SK-N-SH (cell line): ENCODE data around the gene VDR. TPM values are rescaled to one million over a fixed set of nuclear protein-coding genes. Genes with fewer than 3 reads are reported as not detected.

Experiments used
- CTCF ChIA-PET: fragments of 300-600, 350-600 bp; formaldehyde crosslinking; extraction: SDS; loops from one replicate; lab custom pipeline; 2021; lab: Yijun Ruan, JAX
- POLR2A ChIA-PET: fragments of 350-600 bp; sonication (Branson Sonifier 250); formaldehyde crosslinking; extraction: SDS; loops from one replicate; lab custom pipeline; 2020; ENCODE audit warnings: antibody characterized with exemption, inconsistent platforms; lab: Yijun Ruan, JAX
- DNase-seq: peaks from one replicate; pipeline ENCODE4 v3.0.0; 2012
- H2AFZ ChIP-seq: fragments of 200-600 bp; sonication (generic); 2 replicates; pipeline ENCODE4 v1.8.1; 2016; ENCODE audit warnings: antibody characterized with exemption, mild to moderate bottlenecking, low read depth
- H3F3A ChIP-seq: fragments of 200-600 bp; sonication (generic); replicated peaks from 2 replicates; pipeline ENCODE3; 2016; ENCODE audit warnings: antibody characterized with exemption, mild to moderate bottlenecking; ENCODE audit not compliant: insufficient read depth
- H3K27ac ChIP-seq, 2 experiments: fragments of 200-500 bp in 1 of 2; fragments of 200-600 bp in 1 of 2; sonication (Bioruptor generic) in 1 of 2; sonication (generic), shearing (Covaris generic) in 1 of 2; 2 replicates each; pipeline versions ENCODE4 v1.5.1 to v1.6.1; 2014 to 2016; ENCODE audit warnings: low read depth in 2 of 2, inconsistent platforms in 1 of 2, low read length in 1 of 2, mild to moderate bottlenecking in 1 of 2, mixed read lengths in 1 of 2
- H3K27me3 ChIP-seq: fragments of 200-600 bp; sonication (generic), shearing (Covaris generic); 2 replicates; pipeline ENCODE4 v1.6.1; 2016; ENCODE audit warnings: mixed run types; ENCODE audit not compliant: insufficient read depth
- H3K36me3 ChIP-seq, 2 experiments: fragments of 200-500 bp in 1 of 2; fragments of 200-600 bp in 1 of 2; sonication (Bioruptor generic) in 1 of 2; sonication (generic) in 1 of 2; replicated peaks in 1 of 2; 2 replicates each; pipeline versions ENCODE3 to v1.5.1; 2014 to 2016; ENCODE audit warnings: low read length in 1 of 2, mild to moderate bottlenecking in 1 of 2; ENCODE audit not compliant: insufficient read depth in 2 of 2, control insufficient read depth in 1 of 2
- H3K4me1 ChIP-seq, 2 experiments: fragments of 200-500 bp in 1 of 2; fragments of 200-600 bp in 1 of 2; sonication (Bioruptor generic) in 1 of 2; sonication (generic), shearing (Covaris generic) in 1 of 2; 2 replicates each; pipeline versions ENCODE4 v1.5.1 to v1.6.1; 2014 to 2016; ENCODE audit warnings: low read depth in 1 of 2, low read length in 1 of 2, mixed run types in 1 of 2; ENCODE audit not compliant: insufficient read depth in 2 of 2, control insufficient read depth in 1 of 2
- H3K4me2 ChIP-seq: fragments of 200-600 bp; sonication (generic), shearing (Covaris generic); 2 replicates; pipeline ENCODE4 v1.6.1; 2017; ENCODE audit warnings: mixed run types
- H3K4me3 ChIP-seq, 2 experiments: fragments of 200-500 bp in 1 of 2; fragments of 200-600 bp in 1 of 2; sonication (Bioruptor generic) in 1 of 2; sonication (generic), shearing (Covaris generic) in 1 of 2; 2 replicates each; pipeline versions ENCODE4 v1.5.1 to v1.8.1; 2014 to 2016; ENCODE audit warnings: low read depth in 2 of 2, inconsistent platforms in 1 of 2, low read length in 1 of 2, mild to moderate bottlenecking in 1 of 2, mixed read lengths in 1 of 2, moderate library complexity in 1 of 2
- H3K79me2 ChIP-seq: fragments of 200-600 bp; sonication (generic); 2 replicates; pipeline ENCODE4 v1.8.1; 2017; ENCODE audit warnings: mild to moderate bottlenecking; ENCODE audit not compliant: insufficient read depth
- H3K9ac ChIP-seq: fragments of 200-600 bp; sonication (generic); 2 replicates; pipeline ENCODE4 v1.6.1; 2017; ENCODE audit warnings: mixed run types
- H3K9me2 ChIP-seq: fragments of 200-600 bp; sonication (generic); 2 replicates; pipeline ENCODE4 v1.6.1; 2017; ENCODE audit warnings: mixed run types
- H3K9me3 ChIP-seq: fragments of 200-600 bp; sonication (generic); 2 replicates; pipeline ENCODE4 v1.6.1; 2017; ENCODE audit warnings: mixed run types, mild to moderate bottlenecking, moderate library complexity
- H4K20me1 ChIP-seq: fragments of 200-600 bp; sonication (generic); 2 replicates; pipeline ENCODE4 v1.6.1; 2017; ENCODE audit warnings: mild to moderate bottlenecking, mixed run types; ENCODE audit not compliant: insufficient read depth
- CHD2 ChIP-seq: fragments of 150-350 bp; IDR thresholded peaks from 2 replicates; pipeline ENCODE4 v1.6.1; 2018; ENCODE audit warnings: low read length; ENCODE audit not compliant: partially characterized antibody
- ELF1 ChIP-seq: IDR thresholded peaks from 2 replicates; pipeline ENCODE4 v1.4.0; 2012
- EP300 ChIP-seq, 2 experiments: IDR thresholded peaks; 2 replicates each; pipeline versions ENCODE4 v1.4.0 to v1.6.1; 2012; ENCODE audit warnings: borderline replicate concordance in 1 of 2, low read depth in 1 of 2, low read length in 1 of 2
- FOXJ3 ChIP-seq: sonication (generic); formaldehyde crosslinking; IDR thresholded peaks from 2 replicates; pipeline ENCODE4 v1.5.1; 2020; ENCODE audit warnings: mild to moderate bottlenecking, missing genetic modification reagents
- FOXM1 ChIP-seq: IDR thresholded peaks from 2 replicates; pipeline ENCODE4 v1.4.0; 2012; ENCODE audit warnings: low read depth, mild to moderate bottlenecking
- GATA2 ChIP-seq: sonication (generic); formaldehyde crosslinking; IDR thresholded peaks from 2 replicates; pipeline ENCODE4 v1.5.0; 2020; ENCODE audit warnings: mild to moderate bottlenecking, missing genetic modification reagents
- MXI1 ChIP-seq: IDR thresholded peaks from 2 replicates; pipeline ENCODE4 v1.6.1; 2012; ENCODE audit warnings: mild to moderate bottlenecking, low read depth, low read length, improper control_type of control experiment
- NRF1 ChIP-seq: IDR thresholded peaks from 2 replicates; pipeline ENCODE4 v1.6.1; 2012; ENCODE audit warnings: low read depth, mild to moderate bottlenecking, low read length
- POLR2AphosphoS5 ChIP-seq: IDR thresholded peaks from 2 replicates; pipeline ENCODE4 v1.6.1; 2012; ENCODE audit warnings: low read depth, low read length
- RAD21 ChIP-seq: IDR thresholded peaks from 2 replicates; pipeline ENCODE4 v1.6.1; 2012; ENCODE audit warnings: mild to moderate bottlenecking, low read length
- REST ChIP-seq: IDR thresholded peaks from 2 replicates; pipeline ENCODE4 v1.6.1; 2012; ENCODE audit warnings: mild to moderate bottlenecking, low read depth, low read length, moderate library complexity
- RFX5 ChIP-seq: IDR thresholded peaks from 2 replicates; pipeline ENCODE4 v1.6.1; 2012; ENCODE audit warnings: mild to moderate bottlenecking, improper control_type of control experiment, low read length
- RXRA ChIP-seq: IDR thresholded peaks from 2 replicates; pipeline ENCODE4 v1.4.0; 2012; ENCODE audit warnings: low read depth, mild to moderate bottlenecking, borderline replicate concordance
- SMC3 ChIP-seq: IDR thresholded peaks from 2 replicates; pipeline ENCODE4 v1.6.1; 2012; ENCODE audit warnings: low read depth, low read length, improper control_type of control experiment
- WGBS: methylation state at CpG from one replicate; pipeline ENCODE4 v1.1.6; 2017; ENCODE audit warnings: low lambda C conversion rate; 5-methylcytosine and 5-hydroxymethylcytosine counted together
- polyA plus RNA-seq, 3 experiments: library from polyadenylated mRNA; depleted of rRNA; stranded (reverse); fragments of >200 nt; gene quantifications; 2 replicates each; pipeline ENCODE4 v1.2.3, GENCODE V29; 2012
- TF ChIP-seq, protein P1 (sequence below): fragments of 200-600 bp; sonication (generic); IDR thresholded peaks from 2 replicates; pipeline ENCODE4 v1.6.1; 2017; ENCODE audit warnings: antibody characterized with exemption, mild to moderate bottlenecking, moderate library complexity
- TF ChIP-seq, protein P2 (sequence below): IDR thresholded peaks from 2 replicates; pipeline ENCODE4 v1.4.0; 2012; ENCODE audit warnings: low read depth, borderline replicate concordance

The VDR gene
- polyA plus RNA-seq, 1 of the 3 experiments (the other 2 are of a cell fraction): 0.33 TPM

- no peak overlapping the region for H3K4me2 ChIP-seq
- no peak overlapping the region for H3K27ac ChIP-seq
- no peak overlapping the region for H3K4me3 ChIP-seq
- no peaks in the 10 kb centered on the region for H3K79me2 ChIP-seq
- no peak for DNase-seq
- no peaks in the 10 kb centered on the region for H3K36me3 ChIP-seq
- H3F3A ChIP-seq: no peaks in the 10 kb centered on the region
- CTCF ChIA-PET: interaction anchor here (1.5 kb wide), 1 partner anchor 9 kb away, joined by 4 read pairs; no protein-coding TSS in a partner anchor
- POLR2A ChIA-PET: no interaction called here
- no peaks in the 10 kb centered on the region; a peak in 1 of 4 replicates for H3K4me1 ChIP-seq
- no peak for TF ChIP-seq NRF1
- TF ChIP-seq, protein P1, sequence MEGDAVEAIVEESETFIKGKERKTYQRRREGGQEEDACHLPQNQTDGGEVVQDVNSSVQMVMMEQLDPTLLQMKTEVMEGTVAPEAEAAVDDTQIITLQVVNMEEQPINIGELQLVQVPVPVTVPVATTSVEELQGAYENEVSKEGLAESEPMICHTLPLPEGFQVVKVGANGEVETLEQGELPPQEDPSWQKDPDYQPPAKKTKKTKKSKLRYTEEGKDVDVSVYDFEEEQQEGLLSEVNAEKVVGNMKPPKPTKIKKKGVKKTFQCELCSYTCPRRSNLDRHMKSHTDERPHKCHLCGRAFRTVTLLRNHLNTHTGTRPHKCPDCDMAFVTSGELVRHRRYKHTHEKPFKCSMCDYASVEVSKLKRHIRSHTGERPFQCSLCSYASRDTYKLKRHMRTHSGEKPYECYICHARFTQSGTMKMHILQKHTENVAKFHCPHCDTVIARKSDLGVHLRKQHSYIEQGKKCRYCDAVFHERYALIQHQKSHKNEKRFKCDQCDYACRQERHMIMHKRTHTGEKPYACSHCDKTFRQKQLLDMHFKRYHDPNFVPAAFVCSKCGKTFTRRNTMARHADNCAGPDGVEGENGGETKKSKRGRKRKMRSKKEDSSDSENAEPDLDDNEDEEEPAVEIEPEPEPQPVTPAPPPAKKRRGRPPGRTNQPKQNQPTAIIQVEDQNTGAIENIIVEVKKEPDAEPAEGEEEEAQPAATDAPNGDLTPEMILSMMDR: no peak
- TF ChIP-seq RAD21: no peak
- no peak for TF ChIP-seq REST
- TF ChIP-seq SMC3: no peak
- TF ChIP-seq, protein P2, sequence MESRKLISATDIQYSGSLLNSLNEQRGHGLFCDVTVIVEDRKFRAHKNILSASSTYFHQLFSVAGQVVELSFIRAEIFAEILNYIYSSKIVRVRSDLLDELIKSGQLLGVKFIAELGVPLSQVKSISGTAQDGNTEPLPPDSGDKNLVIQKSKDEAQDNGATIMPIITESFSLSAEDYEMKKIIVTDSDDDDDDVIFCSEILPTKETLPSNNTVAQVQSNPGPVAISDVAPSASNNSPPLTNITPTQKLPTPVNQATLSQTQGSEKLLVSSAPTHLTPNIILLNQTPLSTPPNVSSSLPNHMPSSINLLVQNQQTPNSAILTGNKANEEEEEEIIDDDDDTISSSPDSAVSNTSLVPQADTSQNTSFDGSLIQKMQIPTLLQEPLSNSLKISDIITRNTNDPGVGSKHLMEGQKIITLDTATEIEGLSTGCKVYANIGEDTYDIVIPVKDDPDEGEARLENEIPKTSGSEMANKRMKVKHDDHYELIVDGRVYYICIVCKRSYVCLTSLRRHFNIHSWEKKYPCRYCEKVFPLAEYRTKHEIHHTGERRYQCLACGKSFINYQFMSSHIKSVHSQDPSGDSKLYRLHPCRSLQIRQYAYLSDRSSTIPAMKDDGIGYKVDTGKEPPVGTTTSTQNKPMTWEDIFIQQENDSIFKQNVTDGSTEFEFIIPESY: no peak
- no peak overlapping the region for H2AFZ ChIP-seq
- H3K9me3 ChIP-seq: no peaks in the 10 kb centered on the region
- H3K9ac ChIP-seq: no peak overlapping the region
- no peaks in the 10 kb centered on the region for H3K27me3 ChIP-seq
- 78% methylated on average over 14 of the region's 17 CpGs for WGBS
- no peaks in the 10 kb centered on the region for H3K9me2 ChIP-seq
- H4K20me1 ChIP-seq: no peaks in the 10 kb centered on the region
Measured at GRCh38 chr12:47856721-47857575, 47.8 kb downstream of the VDR start.

- Histone ChIP-seq H3K27me3 (no peaks in the 10 kb centered on the region), H3K9me3 (no peaks in the 10 kb centered on the region), H2AFZ (no peak overlapping the region), H3K4me2 (no peak overlapping the region), H3K36me3 (no peaks in the 10 kb centered on the region), H3K9me2 (no peaks in the 10 kb centered on the region), H3K4me1 (no peaks in the 10 kb centered on the region; a peak in 1 of 4 replicates), H3K79me2 (no peaks in the 10 kb centered on the region), H3K4me3 (no peak overlapping the region), H4K20me1 (no peaks in the 10 kb centered on the region), H3K9ac (no peak overlapping the region), H3K27ac (no peak overlapping the region), H3F3A (no peaks in the 10 kb centered on the region)
- WGBS: 75% methylated on average over 1 of the region's 1 CpG
- ChIA-PET POLR2A (no interaction called here), CTCF (interaction anchor here (1.2 to 11.0 kb wide), 3 partner anchors 10 to 94 kb away, joined by 3 to 90 read pairs (median 4); no protein-coding TSS in a partner anchor)
- no peak for DNase-seq
- TF ChIP-seq EP300 (IDR thresholded peaks at IDR 0.05; ENCODE audit: borderline replicate concordance in 1 of 2, low read depth in 1 of 2, low read length in 1 of 2) (no peak), SMC3 (no peak), CHD2 (no peak), NRF1 (no peak), POLR2AphosphoS5 (no peak), ELF1 (no peak), FOXJ3 (CRISPR knock-in tag) (no peak), FOXM1 (no peak), GATA2 (CRISPR knock-in tag) (no peak), RFX5 (no peak), RAD21 (no peak), MXI1 (no peak), RXRA (no peak)
- TF ChIP-seq, protein P2: no peak
Measured at GRCh38 chr12:47856094-47856493, 48.7 kb downstream of the VDR start.
